Loucy (cell line): Measurements from ENCODE around the gene CERS6.

Source experiments
- H2AFZ ChIP-seq: fragments of 200-600 bp; sonication (generic); 2 replicates; pipeline ENCODE4 v1.6.0; 2016; ENCODE audit warnings: antibody characterized with exemption, mild to moderate bottlenecking, low read length, moderate library complexity
- H3F3A ChIP-seq: fragments of 200-600 bp; 2 replicates; pipeline ENCODE4 v1.6.0; 2016; ENCODE audit warnings: antibody characterized with exemption, low read depth, mild to moderate bottlenecking
- H3K27me3 ChIP-seq: fragments of 200-600 bp; sonication (generic); 2 replicates; pipeline ENCODE4 v1.6.1; 2014; ENCODE audit warnings: low read length, mild to moderate bottlenecking; ENCODE audit not compliant: insufficient read depth, poor library complexity, severe bottlenecking
- H3K36me3 ChIP-seq: fragments of 200-600 bp; sonication (generic); 2 replicates; pipeline ENCODE4 v1.6.1; 2016; ENCODE audit warnings: low read length; ENCODE audit not compliant: insufficient read depth
- H3K4me1 ChIP-seq: fragments of 200-600 bp; sonication (generic); 2 replicates; pipeline ENCODE4 v1.5.1; 2014; ENCODE audit warnings: low read length, mild to moderate bottlenecking; ENCODE audit not compliant: insufficient read depth, poor library complexity, severe bottlenecking
- H3K4me2 ChIP-seq: fragments of 200-600 bp; sonication (generic); 2 replicates; pipeline ENCODE4 v1.6.0; 2014; ENCODE audit warnings: antibody characterized with exemption, low read length, low read depth, mild to moderate bottlenecking; ENCODE audit not compliant: poor library complexity, severe bottlenecking
- H3K4me3 ChIP-seq: fragments of 200-600 bp; sonication (generic); 2 replicates; pipeline ENCODE4 v1.5.1; 2014; ENCODE audit warnings: low read length, mild to moderate bottlenecking, mixed read lengths; ENCODE audit not compliant: poor library complexity, severe bottlenecking
- H3K79me2 ChIP-seq: fragments of 200-600 bp; sonication (generic); 2 replicates; pipeline ENCODE4 v1.6.1; 2014; ENCODE audit warnings: low read length; ENCODE audit not compliant: insufficient read depth
- H3K9ac ChIP-seq: fragments of 200-600 bp; sonication (generic); 2 replicates; pipeline ENCODE4 v1.6.0; 2014; ENCODE audit warnings: mild to moderate bottlenecking, low read depth, low read length, moderate library complexity; ENCODE audit not compliant: poor library complexity, severe bottlenecking
- H3K9me2 ChIP-seq: fragments of 200-600 bp; sonication (generic); replicated peaks from 2 replicates; pipeline ENCODE4 v1.6.1; 2016; ENCODE audit warnings: low read depth, low read length, mixed read lengths
- H3K9me3 ChIP-seq: fragments of 200-600 bp; sonication (generic); 2 replicates; pipeline ENCODE4 v1.6.1; 2014; ENCODE audit warnings: mild to moderate bottlenecking, antibody characterized with exemption, low read length, low read depth; ENCODE audit not compliant: insufficient read depth
- H4K20me1 ChIP-seq: fragments of 200-600 bp; sonication (generic); 2 replicates; pipeline ENCODE4 v1.6.0; 2014; ENCODE audit warnings: antibody characterized with exemption, low read length, mild to moderate bottlenecking; ENCODE audit not compliant: insufficient read depth, poor library complexity, severe bottlenecking
- EZH2phosphoT487 ChIP-seq: fragments of 200-600 bp; IDR thresholded peaks from 2 replicates; pipeline ENCODE4 v1.6.1; 2018; ENCODE audit warnings: antibody characterized with exemption, mild to moderate bottlenecking, moderate library complexity, borderline replicate concordance
- TF ChIP-seq, protein P1 (sequence below): fragments of 200-600 bp; sonication (generic); conservative IDR thresholded peaks from 2 replicates; pipeline ENCODE4 v1.5.1; 2014; ENCODE audit warnings: mild to moderate bottlenecking, antibody characterized with exemption, low read length

CERS6 gene

DNA sequence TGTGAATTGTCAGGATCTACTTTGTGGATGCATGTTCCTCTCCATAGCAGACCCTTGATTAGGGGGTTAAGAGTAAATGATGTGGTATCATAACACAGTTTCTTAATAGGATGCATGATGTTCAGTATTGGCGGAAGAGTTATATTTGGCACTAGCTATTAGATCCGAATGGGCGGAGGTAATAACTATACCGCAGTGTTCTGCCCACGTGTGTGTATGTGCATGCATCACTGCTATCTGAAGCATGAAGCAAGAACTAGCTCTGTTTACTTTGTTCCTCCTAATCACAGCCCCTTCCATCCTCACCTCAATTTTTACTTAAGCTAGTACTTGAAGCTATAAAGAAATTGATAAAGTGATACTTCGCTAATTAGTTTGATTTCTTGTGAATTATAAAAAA, 186.8 kb downstream of the CERS6 start:
- no peaks in the 10 kb centered on the region for H3F3A ChIP-seq
- TF ChIP-seq, protein P1, sequence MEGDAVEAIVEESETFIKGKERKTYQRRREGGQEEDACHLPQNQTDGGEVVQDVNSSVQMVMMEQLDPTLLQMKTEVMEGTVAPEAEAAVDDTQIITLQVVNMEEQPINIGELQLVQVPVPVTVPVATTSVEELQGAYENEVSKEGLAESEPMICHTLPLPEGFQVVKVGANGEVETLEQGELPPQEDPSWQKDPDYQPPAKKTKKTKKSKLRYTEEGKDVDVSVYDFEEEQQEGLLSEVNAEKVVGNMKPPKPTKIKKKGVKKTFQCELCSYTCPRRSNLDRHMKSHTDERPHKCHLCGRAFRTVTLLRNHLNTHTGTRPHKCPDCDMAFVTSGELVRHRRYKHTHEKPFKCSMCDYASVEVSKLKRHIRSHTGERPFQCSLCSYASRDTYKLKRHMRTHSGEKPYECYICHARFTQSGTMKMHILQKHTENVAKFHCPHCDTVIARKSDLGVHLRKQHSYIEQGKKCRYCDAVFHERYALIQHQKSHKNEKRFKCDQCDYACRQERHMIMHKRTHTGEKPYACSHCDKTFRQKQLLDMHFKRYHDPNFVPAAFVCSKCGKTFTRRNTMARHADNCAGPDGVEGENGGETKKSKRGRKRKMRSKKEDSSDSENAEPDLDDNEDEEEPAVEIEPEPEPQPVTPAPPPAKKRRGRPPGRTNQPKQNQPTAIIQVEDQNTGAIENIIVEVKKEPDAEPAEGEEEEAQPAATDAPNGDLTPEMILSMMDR = no peak
- no peak for TF ChIP-seq EZH2phosphoT487
- no peak overlapping the region for H3K9ac ChIP-seq
- peaks cover 4% of the 10 kb centered on the region for H3K4me1 ChIP-seq
- H3K27me3 ChIP-seq = no peaks in the 10 kb centered on the region
- no peaks in the 10 kb centered on the region for H3K36me3 ChIP-seq
- no peaks in the 10 kb centered on the region for H3K9me3 ChIP-seq
- H3K79me2 ChIP-seq = peaks cover 19% of the 10 kb centered on the region
- no peak overlapping the region for H3K4me2 ChIP-seq
- H3K9me2 ChIP-seq = no peaks in the 10 kb centered on the region
- no peak overlapping the region for H2AFZ ChIP-seq
- no peak overlapping the region for H3K4me3 ChIP-seq
- no peaks in the 10 kb centered on the region for H4K20me1 ChIP-seq

DNA sequence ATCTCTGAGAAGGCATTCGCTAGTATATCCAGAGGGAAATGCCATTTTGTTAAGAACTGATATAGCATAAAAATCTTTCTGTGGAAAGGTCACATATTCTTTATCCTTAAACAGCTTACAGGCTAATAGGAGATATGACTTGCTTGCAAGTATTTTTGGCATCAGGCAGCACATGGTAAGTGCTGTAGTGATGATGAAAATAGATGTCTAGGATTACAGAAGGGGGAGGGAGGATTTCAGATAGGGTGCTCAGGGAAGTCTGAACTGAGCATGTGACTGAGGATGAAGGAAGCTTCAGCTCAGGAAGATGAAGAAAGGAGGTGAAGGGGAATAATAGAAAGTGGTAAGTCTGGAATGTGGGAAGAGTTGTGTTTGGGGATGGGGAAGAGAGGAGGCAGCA, 187.9 kb downstream of the CERS6 start:
- Histone ChIP-seq H3K36me3 (no peaks in the 10 kb centered on the region), H3K9me3 (no peaks in the 10 kb centered on the region), H3F3A (no peaks in the 10 kb centered on the region), H4K20me1 (no peaks in the 10 kb centered on the region), H3K4me1 (peaks cover 11% of the 10 kb centered on the region), H3K9ac (no peak overlapping the region), H3K27me3 (no peaks in the 10 kb centered on the region), H3K4me2 (no peak overlapping the region), H3K79me2 (peaks cover 28% of the 10 kb centered on the region), H3K4me3 (no peak overlapping the region), H3K9me2 (no peaks in the 10 kb centered on the region), H2AFZ (no peak overlapping the region)
- TF ChIP-seq, protein P1 = no peak
- no peak for TF ChIP-seq EZH2phosphoT487

DNA sequence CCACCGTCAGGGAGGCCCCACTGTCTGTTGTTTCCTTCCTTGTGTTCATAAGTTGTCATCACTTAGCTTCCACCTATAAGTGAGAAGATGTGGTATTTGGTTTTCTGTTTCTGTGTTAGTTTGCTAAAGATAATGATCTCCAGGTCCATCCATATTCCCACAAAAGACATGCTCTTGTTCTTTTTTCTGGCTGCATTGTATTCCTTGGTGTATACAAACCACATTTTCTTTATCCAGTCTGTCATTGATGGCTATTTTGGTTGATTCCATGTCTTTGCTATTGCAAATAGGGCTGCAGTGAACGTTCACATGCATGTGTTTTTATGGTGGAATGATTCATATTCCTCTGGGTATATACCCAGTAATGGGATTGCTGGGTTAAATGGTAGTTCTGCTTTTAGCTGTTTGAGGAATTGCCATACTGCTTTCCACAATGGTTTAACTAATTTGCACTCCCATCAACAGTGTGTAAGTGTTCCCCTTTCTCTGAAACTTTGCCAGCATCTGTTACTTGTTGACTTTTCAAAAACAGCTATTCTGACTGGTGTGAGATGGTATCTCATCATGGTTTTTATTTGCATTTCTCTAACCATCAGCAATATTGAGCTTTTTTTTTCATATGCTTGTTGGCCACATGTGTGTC, 189.7 kb downstream of the CERS6 start:
- Histone ChIP-seq H3K9me2 (no peaks in the 10 kb centered on the region), H3K79me2 (peaks cover 25% of the 10 kb centered on the region), H3F3A (no peaks in the 10 kb centered on the region), H3K4me2 (no peak overlapping the region), H3K9ac (no peak overlapping the region), H3K9me3 (no peaks in the 10 kb centered on the region), H2AFZ (no peak overlapping the region), H3K4me3 (no peak overlapping the region), H4K20me1 (no peaks in the 10 kb centered on the region), H3K36me3 (no peaks in the 10 kb centered on the region), H3K27me3 (no peaks in the 10 kb centered on the region), H3K4me1 (peaks cover 19% of the 10 kb centered on the region)
- no peak for TF ChIP-seq EZH2phosphoT487
- TF ChIP-seq, protein P1 = no peak
